CD4-positive, alpha-beta T cell (primary cell): ENCODE measurements around the gene UNC13A. TPM values are rescaled to one million over a fixed set of nuclear protein-coding genes. Genes with fewer than 3 reads are reported as not detected.

ENCODE experiments used
- ATAC-seq: fragments of 200-7000 bp; cut with Tn5 transposase; one replicate; pipeline ENCODE4 v1.10.0; 2022; ENCODE audit warnings: mild to moderate bottlenecking; ENCODE audit not compliant: poor library complexity
- CTCF ChIA-PET: fragments of 350-600 bp; sonication (Branson Sonifier 250); formaldehyde crosslinking; loops from one replicate; lab custom pipeline; 2021; ENCODE audit warnings: antibody characterized with exemption, inconsistent platforms; lab: Charles Lee
- POLR2A ChIA-PET: fragments of 350-600 bp; sonication (Branson Sonifier 250); formaldehyde crosslinking; loops from one replicate; lab custom pipeline; 2021; ENCODE audit warnings: antibody characterized with exemption, inconsistent platforms; lab: Charles Lee
- DNase-seq, 14 experiments: peaks; one replicate each; pipeline ENCODE4 v3.0.0-alpha.2; 2013 to 2020; ENCODE audit warnings: mixed read lengths in 2 of 14
- H3K27ac ChIP-seq, 2 donors: one replicate each; pipeline versions ENCODE4 v1.5.1 to v1.7.0; 2013; ENCODE audit warnings: low read length in 2 of 2, low read depth in 1 of 2, mild to moderate bottlenecking in 1 of 2
- H3K27me3 ChIP-seq, 2 experiments: 1 replicate in 1 of 2; 2 replicates in 1 of 2; pipeline versions ENCODE4 v1.6.1 to v1.7.0; 2013; ENCODE audit warnings: low read length in 2 of 2, control low read depth in 1 of 2, mild to moderate bottlenecking in 1 of 2, moderate library complexity in 1 of 2; ENCODE audit not compliant: insufficient read depth in 2 of 2, control insufficient read depth in 1 of 2
- H3K36me3 ChIP-seq: one replicate; pipeline ENCODE4 v1.6.1; 2013; ENCODE audit warnings: low read length, control low read depth; ENCODE audit not compliant: insufficient read depth
- H3K4me1 ChIP-seq: one replicate; pipeline ENCODE4 v1.6.1; 2013; ENCODE audit warnings: low read length, control low read depth; ENCODE audit not compliant: insufficient read depth
- H3K4me3 ChIP-seq: one replicate; pipeline ENCODE4 v1.5.1; 2013; ENCODE audit warnings: mild to moderate bottlenecking, low read length, moderate library complexity
- H3K9me3 ChIP-seq, 2 experiments: 1 replicate in 1 of 2; 2 replicates in 1 of 2; pipeline versions ENCODE4 v1.6.1 to v1.7.0; 2013; ENCODE audit warnings: low read length in 2 of 2, mild to moderate bottlenecking in 2 of 2, control low read depth in 1 of 2, moderate library complexity in 1 of 2; ENCODE audit not compliant: control insufficient read depth in 1 of 2, insufficient read depth in 1 of 2
- H3K27ac Mint-ChIP-seq: one replicate; pipeline ENCODE4 v1.8.0; 2020; ENCODE audit warnings: mixed read lengths
- H3K27me3 Mint-ChIP-seq: one replicate; pipeline ENCODE4 v1.8.0; 2021; ENCODE audit warnings: mixed read lengths
- H3K36me3 Mint-ChIP-seq: one replicate; pipeline ENCODE4 v1.8.0; 2021; ENCODE audit warnings: low read depth, mixed read lengths
- H3K4me1 Mint-ChIP-seq: one replicate; pipeline ENCODE4 v1.8.0; 2021; ENCODE audit warnings: low read depth, mixed read lengths
- H3K4me3 Mint-ChIP-seq: one replicate; pipeline ENCODE4 v1.8.0; 2020; ENCODE audit warnings: mild to moderate bottlenecking, mixed read lengths
- H3K9me3 Mint-ChIP-seq: one replicate; pipeline ENCODE4 v1.8.0; 2020; ENCODE audit warnings: mixed read lengths
- intact Hi-C, 2 experiments: fragments of 100-400 bp; cut with DNase I in 1 of 2; cut with micrococcal nuclease in 1 of 2; formaldehyde crosslinking; loops; one replicate each; pipeline versions ENCODE4 v1.15.1 to v1.9.0; 2023 to 2025; cut with DNase I, micrococcal nuclease
- total RNA-seq, 174 experiments: library from RNA in 2 of 174; stranded (reverse) in 2 of 174; gene quantifications; one replicate each; pipeline ENCODE4 v1.2.3 and lab custom pipeline; 2021 to 2026
- TF ChIP-seq, protein P1 (sequence below): fragments of 200-600 bp; IDR thresholded peaks from one replicate; pipeline ENCODE4 v1.8.0; 2022; ENCODE audit warnings: antibody characterized with exemption, mild to moderate bottlenecking

The UNC13A gene
- total RNA-seq, 2 experiments from 2014 or later: 0.11 to 0.14 TPM

DNA sequence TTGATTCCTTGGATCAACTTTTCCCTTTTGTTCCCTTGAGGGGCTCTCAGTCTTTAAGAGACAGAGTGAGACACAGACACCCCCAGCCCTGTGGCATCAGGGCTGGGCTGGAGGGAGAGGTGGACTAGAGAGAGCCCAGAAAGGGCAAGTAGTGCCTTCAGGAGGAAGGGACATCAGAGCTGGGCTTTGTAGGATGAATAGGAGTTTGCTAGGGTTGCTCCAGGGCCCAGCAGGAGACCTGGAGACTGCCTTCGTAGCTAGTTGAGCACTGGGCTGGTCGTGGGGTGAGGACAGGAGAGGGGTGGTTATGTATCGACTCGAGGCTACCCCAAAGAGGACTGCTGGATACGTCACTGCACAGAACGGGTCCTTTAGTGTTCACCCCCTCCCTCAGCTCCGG is 36.5 kb upstream of the UNC13A start:
- ChIA-PET CTCF (interaction anchor here (1.5 to 2.0 kb wide), 4 partner anchors 26 to 131 kb away, joined by 4 to 5 read pairs (median 5); partner anchors contain the start of gene FCHO1), POLR2A (interaction anchor here (1.0 kb wide), 1 partner anchor 122 kb away, joined by 3 read pairs; no protein-coding TSS in a partner anchor)
- Histone ChIP-seq H3K27ac (no peak overlapping the region), H3K4me1 (peaks cover 33% of the 10 kb centered on the region), H3K9me3 (no peaks in the 10 kb centered on the region), H3K4me3 (no peak overlapping the region), H3K27me3 (no peaks in the 10 kb centered on the region), H3K36me3 (peaks cover 57% of the 10 kb centered on the region)
- Mint-ChIP-seq H3K27me3 (no peaks in the 10 kb centered on the region), H3K9me3 (no peaks in the 10 kb centered on the region), H3K4me3 (peak overlapping the region; percentile 42), H3K4me1 (peaks cover 23% of the 10 kb centered on the region), H3K36me3 (peaks cover 55% of the 10 kb centered on the region), H3K27ac (no peak overlapping the region)
- TF ChIP-seq, protein P1, sequence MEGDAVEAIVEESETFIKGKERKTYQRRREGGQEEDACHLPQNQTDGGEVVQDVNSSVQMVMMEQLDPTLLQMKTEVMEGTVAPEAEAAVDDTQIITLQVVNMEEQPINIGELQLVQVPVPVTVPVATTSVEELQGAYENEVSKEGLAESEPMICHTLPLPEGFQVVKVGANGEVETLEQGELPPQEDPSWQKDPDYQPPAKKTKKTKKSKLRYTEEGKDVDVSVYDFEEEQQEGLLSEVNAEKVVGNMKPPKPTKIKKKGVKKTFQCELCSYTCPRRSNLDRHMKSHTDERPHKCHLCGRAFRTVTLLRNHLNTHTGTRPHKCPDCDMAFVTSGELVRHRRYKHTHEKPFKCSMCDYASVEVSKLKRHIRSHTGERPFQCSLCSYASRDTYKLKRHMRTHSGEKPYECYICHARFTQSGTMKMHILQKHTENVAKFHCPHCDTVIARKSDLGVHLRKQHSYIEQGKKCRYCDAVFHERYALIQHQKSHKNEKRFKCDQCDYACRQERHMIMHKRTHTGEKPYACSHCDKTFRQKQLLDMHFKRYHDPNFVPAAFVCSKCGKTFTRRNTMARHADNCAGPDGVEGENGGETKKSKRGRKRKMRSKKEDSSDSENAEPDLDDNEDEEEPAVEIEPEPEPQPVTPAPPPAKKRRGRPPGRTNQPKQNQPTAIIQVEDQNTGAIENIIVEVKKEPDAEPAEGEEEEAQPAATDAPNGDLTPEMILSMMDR: no peak
- intact Hi-C loops: no loop called here
- no peak for ATAC-seq
- DNase-seq: no peak

DNA sequence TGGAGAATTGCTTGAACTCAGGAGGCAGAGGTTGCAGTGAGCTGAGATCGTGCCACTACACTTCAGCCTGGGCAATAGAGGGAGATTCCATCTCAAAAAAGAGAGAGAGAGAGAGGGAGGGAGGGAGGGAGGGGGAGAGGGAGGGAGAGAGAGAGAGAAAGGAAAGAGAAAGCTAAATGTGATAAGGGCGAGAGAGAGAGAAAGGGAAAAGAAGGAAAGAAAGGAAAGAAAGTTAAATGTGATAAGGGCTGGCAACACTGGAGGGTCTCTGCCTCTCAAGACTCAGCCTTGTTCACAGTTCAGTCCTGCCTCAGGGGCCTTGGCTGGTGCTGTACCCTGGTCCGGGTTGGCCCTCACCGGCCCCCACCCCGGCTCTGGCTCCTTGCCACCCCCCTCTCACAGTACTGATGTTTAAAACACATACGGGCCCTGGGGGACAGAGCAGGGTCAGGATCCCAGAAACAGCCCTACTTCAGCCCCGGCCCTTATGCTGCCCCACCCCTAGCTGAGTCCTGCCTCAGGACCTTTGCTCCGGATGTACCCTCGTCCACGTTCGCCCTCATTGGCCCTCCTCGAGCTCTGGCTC is 34.6 kb upstream of the UNC13A start:
- no peak overlapping the region for H3K27ac Mint-ChIP-seq
- DNase-seq (no peak), ATAC-seq (no peak)
- no peak overlapping the region for H3K27ac ChIP-seq
- ChIA-PET CTCF (interaction anchor here (0.9 kb wide), 1 partner anchor 137 kb away, joined by 3 read pairs; the partner anchor contains the start of gene RPL18A), POLR2A (interaction anchor here (2.0 kb wide), 1 partner anchor 25 kb away, joined by 7 read pairs; no protein-coding TSS in a partner anchor)
- no peak overlapping the region for H3K4me3 ChIP-seq
- peaks cover 30% of the 10 kb centered on the region for H3K4me1 Mint-ChIP-seq
- TF ChIP-seq, protein P1: no peak
- no peaks in the 10 kb centered on the region for H3K9me3 ChIP-seq
- H3K36me3 ChIP-seq: peaks cover 41% of the 10 kb centered on the region
- H3K27me3 Mint-ChIP-seq: no peaks in the 10 kb centered on the region
- H3K36me3 Mint-ChIP-seq: peaks cover 51% of the 10 kb centered on the region
- H3K27me3 ChIP-seq: no peaks in the 10 kb centered on the region
- no peak overlapping the region for H3K4me3 Mint-ChIP-seq
- intact Hi-C loops: no loop called here
- H3K9me3 Mint-ChIP-seq: no peaks in the 10 kb centered on the region
- H3K4me1 ChIP-seq: peaks cover 38% of the 10 kb centered on the region

DNA sequence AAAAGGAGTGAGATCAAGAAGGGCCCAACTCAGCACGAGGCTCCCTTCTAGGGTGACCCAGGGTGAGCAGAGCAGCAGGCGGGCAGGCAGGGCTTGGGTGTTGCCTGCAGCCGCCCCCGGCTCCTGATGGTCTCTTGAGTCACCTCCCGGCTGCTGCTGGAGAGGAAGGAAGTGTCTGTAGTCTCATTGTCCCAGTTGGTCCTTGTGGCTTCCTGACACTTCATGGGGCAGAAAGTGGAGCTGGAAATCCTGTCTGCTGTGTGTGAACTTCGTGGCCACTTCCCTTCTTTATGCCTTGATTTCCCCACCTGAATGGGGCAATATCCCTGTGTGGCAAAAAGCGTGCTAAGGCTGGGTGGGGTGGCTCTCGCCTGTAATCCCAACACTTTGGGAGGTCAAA is 33.7 kb upstream of the UNC13A start:
- H3K27ac ChIP-seq: no peak overlapping the region
- H3K36me3 Mint-ChIP-seq: peaks cover 51% of the 10 kb centered on the region
- H3K9me3 Mint-ChIP-seq: no peaks in the 10 kb centered on the region
- peak in 3 of 14 experiments; percentile 31 to 66 (median 37) for DNase-seq
- H3K27me3 Mint-ChIP-seq: no peaks in the 10 kb centered on the region
- H3K4me3 ChIP-seq: no peak overlapping the region
- no peaks in the 10 kb centered on the region for H3K9me3 ChIP-seq
- no peak for ATAC-seq
- ChIA-PET POLR2A (interaction anchor here (2.0 kb wide), 1 partner anchor 26 kb away, joined by 7 read pairs; no protein-coding TSS in a partner anchor), CTCF (interaction anchor here (0.9 kb wide), 1 partner anchor 138 kb away, joined by 3 read pairs; the partner anchor contains the start of gene RPL18A)
- H3K36me3 ChIP-seq: peaks cover 32% of the 10 kb centered on the region
- H3K27ac Mint-ChIP-seq: peak overlapping the region; percentile 90
- intact Hi-C loops: no loop called here
- H3K27me3 ChIP-seq: no peaks in the 10 kb centered on the region
- H3K4me3 Mint-ChIP-seq: peak overlapping the region; percentile 87
- peaks cover 41% of the 10 kb centered on the region for H3K4me1 ChIP-seq
- H3K4me1 Mint-ChIP-seq: peaks cover 36% of the 10 kb centered on the region
- TF ChIP-seq, protein P1: no peak
